ENCODE measurements around the gene SOCS3.

- TF ChIP-seq EZH2phosphoT487 (IDR thresholded peaks at IDR 0.05; ENCODE audit: insufficient read depth, low read depth) = no peak
- TF ChIP-seq EZH2 (IDR thresholded peaks at IDR 0.05; ENCODE audit: insufficient read depth, poor library complexity, severe bottlenecking) = no peak
Measured at GRCh38 chr17:78357672-78358537, 2.0 kb downstream of the SOCS3 start.
